ENCODE data around the gene RCOR2. TPM values are rescaled to one million over a fixed set of nuclear protein-coding genes. Genes with fewer than 3 reads are reported as not detected.
A peak's percentile ranks its signal among the peaks of the same experiment; 100 is the strongest.

RCOR2 gene
- total and polyA plus RNA-seq, 2 of the 13 experiments (the other 11 are each of a cell fraction or from before 2014, with no cell fraction given): 8.3 to 8.5 TPM

DNA sequence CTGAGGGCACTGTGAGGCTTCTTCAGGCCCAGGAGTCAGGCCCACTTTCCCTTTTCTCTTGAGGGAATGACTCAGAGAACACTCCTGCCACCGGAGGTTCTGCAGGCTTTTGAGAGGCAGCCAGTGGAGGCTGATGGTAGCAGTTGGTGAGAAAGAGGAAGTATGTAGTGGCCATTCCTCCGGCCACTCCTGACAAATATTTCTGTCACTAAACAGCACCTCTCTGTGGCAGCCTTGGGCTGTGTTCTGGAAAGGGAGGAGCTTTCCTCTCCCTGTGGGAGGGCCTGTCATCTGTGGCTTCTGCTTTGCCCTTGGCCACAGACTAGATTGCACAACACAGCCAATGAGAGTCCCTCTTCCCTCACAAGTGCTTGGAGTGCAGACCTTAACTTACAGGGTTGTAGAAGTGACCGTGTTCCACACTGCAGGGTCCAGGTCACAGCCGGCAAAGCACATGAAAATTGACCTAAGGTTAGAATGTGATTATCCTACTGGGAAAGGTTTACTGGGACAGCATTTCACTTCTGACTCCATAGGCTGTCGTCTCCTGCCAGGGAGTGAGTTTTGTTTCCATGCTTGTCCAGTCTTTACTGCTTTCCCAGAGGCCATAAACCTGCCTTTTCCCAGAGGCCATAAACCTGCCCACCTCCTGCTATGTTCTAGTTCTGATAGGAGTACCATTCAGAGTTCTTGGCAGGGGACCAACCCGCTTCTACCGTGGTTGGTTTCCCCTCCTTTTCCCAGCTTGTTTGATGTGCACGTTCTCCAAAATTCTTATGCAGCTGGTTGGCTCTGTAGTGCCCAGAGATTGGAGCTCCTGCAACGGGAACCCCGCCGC lies 44.8 kb downstream of the RCOR2 start:
- peak; percentile 99 for FAIRE-seq
- no peak overlapping the region for H2AFZ ChIP-seq (ENCODE audit: low read length)
- no peaks in the 10 kb centered on the region for H3K9me3 ChIP-seq (ENCODE audit: low read length)
- H4K20me1 ChIP-seq (ENCODE audit: insufficient read depth, low read length): no peaks in the 10 kb centered on the region
- peak overlapping the region; percentile 23; the same call in 1 of the 2 replicates for H3K9ac ChIP-seq (ENCODE audit: insufficient read depth, low read depth, low read length)
- H3K36me3 ChIP-seq (replicated peaks in 1 of 2; ENCODE audit: control insufficient read depth in 1 of 2, insufficient read depth in 2 of 2, low read length in 2 of 2): peaks cover 1 to 22% of the 10 kb centered on the region in 2 experiments; a peak in 4 of 5 replicates
- ChIA-PET CTCF (ENCODE audit: low intra/inter-chr PET ratio, low total read pairs) (interaction anchor here (1.6 kb wide), 1 partner anchor 35 kb away, joined by 12 read pairs; no protein-coding TSS in a partner anchor), POLR2A (interaction anchor here (0.6 to 2.1 kb wide), 12 partner anchors 9 to 451 kb away, joined by 3 to 15 read pairs (median 4); partner anchors contain the start of genes MARK2 and RCOR2)
- peak; percentile 99 for ATAC-seq
- no peaks in the 10 kb centered on the region for H3K27me3 ChIP-seq (ENCODE audit: control insufficient read depth in 1 of 2, insufficient read depth in 2 of 2, low read length in 2 of 2)
- WGBS (ENCODE audit: low lambda C conversion rate): 22% methylated on average over 11 of the region's 11 CpGs
- intact Hi-C loops (cut with micrococcal nuclease; ENCODE audit: unreplicated experiment): loop anchor here (1.0 to 2.0 kb wide), 2 partner anchors 35 to 105 kb away; no protein-coding TSS in a partner anchor
- peak overlapping the region in 1 of 3 experiments; percentile 35; a peak in 2 of 6 replicates for H3K4me3 ChIP-seq (replicated peaks in 1 of 3; ENCODE audit: insufficient read depth in 1 of 3, low read depth in 2 of 3, low read length in 3 of 3)
- BruUV-seq (replicated peaks): no TSS peak
- peak overlapping the region; percentile 64 for H3K27ac ChIP-seq (ENCODE audit: extremely low read length, insufficient read depth, low read length)
- in situ Hi-C loops (cut with HindIII; ENCODE audit: extremely low pct_ligation_motif_present, low pct_unique_long_range_greater_than_20kb): no loop called here
- H3K4me2 ChIP-seq (ENCODE audit: low read depth, low read length): peak overlapping the region; percentile 72
- H3K4me1 ChIP-seq (ENCODE audit: insufficient read depth, low read length): peaks cover 26% of the 10 kb centered on the region
- peak; percentile 96 for DNase-seq (ENCODE audit: low spot score)
- H3K79me2 ChIP-seq (ENCODE audit: insufficient read depth, low read length): peaks cover 54% of the 10 kb centered on the region
- peak; percentile 88 for TF ChIP-seq REPIN1 (CRISPR knock-in tag; IDR thresholded peaks at IDR 0.05; ENCODE audit: borderline replicate concordance, low read depth)
- no peak; the same call in 1 of the 2 replicates for TF ChIP-seq ZNF451 (CRISPR knock-in tag; IDR thresholded peaks at IDR 0.05)
- no peak for TF ChIP-seq ZNF12 (CRISPR knock-in tag; IDR thresholded peaks at IDR 0.05)
- TF ChIP-seq, protein P1, sequence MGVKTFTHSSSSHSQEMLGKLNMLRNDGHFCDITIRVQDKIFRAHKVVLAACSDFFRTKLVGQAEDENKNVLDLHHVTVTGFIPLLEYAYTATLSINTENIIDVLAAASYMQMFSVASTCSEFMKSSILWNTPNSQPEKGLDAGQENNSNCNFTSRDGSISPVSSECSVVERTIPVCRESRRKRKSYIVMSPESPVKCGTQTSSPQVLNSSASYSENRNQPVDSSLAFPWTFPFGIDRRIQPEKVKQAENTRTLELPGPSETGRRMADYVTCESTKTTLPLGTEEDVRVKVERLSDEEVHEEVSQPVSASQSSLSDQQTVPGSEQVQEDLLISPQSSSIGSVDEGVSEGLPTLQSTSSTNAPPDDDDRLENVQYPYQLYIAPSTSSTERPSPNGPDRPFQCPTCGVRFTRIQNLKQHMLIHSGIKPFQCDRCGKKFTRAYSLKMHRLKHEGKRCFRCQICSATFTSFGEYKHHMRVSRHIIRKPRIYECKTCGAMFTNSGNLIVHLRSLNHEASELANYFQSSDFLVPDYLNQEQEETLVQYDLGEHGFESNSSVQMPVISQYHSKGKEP (CRISPR knock-in tag; IDR thresholded peaks at IDR 0.05): peak; percentile 72; the same call in 1 of the 2 replicates
- TF ChIP-seq ATF5 (CRISPR knock-in tag; IDR thresholded peaks at IDR 0.05; ENCODE audit: low read depth): no peak
- peak; percentile 51; the same call in 1 of the 2 replicates for TF ChIP-seq HOXA5 (CRISPR knock-in tag; IDR thresholded peaks at IDR 0.05)
- no peak for TF ChIP-seq TCF7L2 (IDR thresholded peaks at IDR 0.05; ENCODE audit: low read depth, low read length)
- TF ChIP-seq ZNF253 (CRISPR knock-in tag; IDR thresholded peaks at IDR 0.05; ENCODE audit: borderline replicate concordance): no peak
- TF ChIP-seq ZNF18 (CRISPR knock-in tag; IDR thresholded peaks at IDR 0.05; ENCODE audit: insufficient replicate concordance): no peak
- TF ChIP-seq NR2C2 (CRISPR knock-in tag; IDR thresholded peaks at IDR 0.05; ENCODE audit: borderline replicate concordance): no peak
- TF ChIP-seq ZBTB14 (CRISPR knock-in tag; IDR thresholded peaks at IDR 0.05): no peak
- no peak for TF ChIP-seq ZNF275 (CRISPR knock-in tag; IDR thresholded peaks at IDR 0.05; ENCODE audit: borderline replicate concordance)
- no peak for TF ChIP-seq ZNF766 (CRISPR knock-in tag; IDR thresholded peaks at IDR 0.05; ENCODE audit: borderline replicate concordance)
- TF ChIP-seq, protein P2, sequence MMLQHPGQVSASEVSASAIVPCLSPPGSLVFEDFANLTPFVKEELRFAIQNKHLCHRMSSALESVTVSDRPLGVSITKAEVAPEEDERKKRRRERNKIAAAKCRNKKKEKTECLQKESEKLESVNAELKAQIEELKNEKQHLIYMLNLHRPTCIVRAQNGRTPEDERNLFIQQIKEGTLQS (CRISPR knock-in tag; IDR thresholded peaks at IDR 0.05): no peak
- 0 out of 2 replicates have a peak, but pooled peaks have one; percentile 40 for TF ChIP-seq ZFP1 (CRISPR knock-in tag; IDR thresholded peaks at IDR 0.05)
- TF ChIP-seq ZNF644 (CRISPR knock-in tag; IDR thresholded peaks at IDR 0.05; ENCODE audit: low read depth): peak; percentile 63

Measured in HepG2 (cell line).